ENCODE data around the gene TSPAN18. TPM values are rescaled to one million over a fixed set of nuclear protein-coding genes. Genes with fewer than 3 reads are reported as not detected.

The TSPAN18 gene
- total RNA-seq, 1 donor from 2014 or later: 52.8 TPM

GRCh38 chr11:44920451-44920850 lies 193.7 kb downstream of the TSPAN18 start:
- Mint-ChIP-seq H3K27me3 (no peaks in the 10 kb centered on the region), H3K27ac (no peak overlapping the region), H3K4me3 (no peak overlapping the region)

GRCh38 chr11:44923115-44923514 lies 196.4 kb downstream of the TSPAN18 start:
- Mint-ChIP-seq H3K4me3 (no peak overlapping the region), H3K27ac (no peak overlapping the region)
- no peak for TF ChIP-seq CTCF (conservative IDR thresholded peaks at IDR 0.05)

More at GRCh38 chr11:44920451-44920850, 193.7 kb downstream of the TSPAN18 start:
- no peak for DNase-seq (ENCODE audit: extremely low spot score, unreplicated experiment)
- no peaks in the 10 kb centered on the region for H3K36me3 Mint-ChIP-seq
- TF ChIP-seq CTCF (conservative IDR thresholded peaks at IDR 0.05): no peak
- no peaks in the 10 kb centered on the region for H3K9me3 Mint-ChIP-seq
- peaks cover 4% of the 10 kb centered on the region for H3K4me1 Mint-ChIP-seq (ENCODE audit: unreplicated experiment)

GRCh38 chr11:44923806-44924205 lies 197.0 kb downstream of the TSPAN18 start:
- Mint-ChIP-seq H3K4me1 (ENCODE audit: unreplicated experiment) (peaks cover 4% of the 10 kb centered on the region), H3K36me3 (no peaks in the 10 kb centered on the region), H3K4me3 (no peak overlapping the region), H3K9me3 (no peaks in the 10 kb centered on the region), H3K27ac (no peak overlapping the region), H3K27me3 (no peaks in the 10 kb centered on the region)
- no peak for DNase-seq (ENCODE audit: extremely low spot score, unreplicated experiment)
- no peak for TF ChIP-seq CTCF (conservative IDR thresholded peaks at IDR 0.05)

More at GRCh38 chr11:44923115-44923514, 196.4 kb downstream of the TSPAN18 start:
- no peaks in the 10 kb centered on the region for H3K9me3 Mint-ChIP-seq
- H3K27me3 Mint-ChIP-seq: no peaks in the 10 kb centered on the region
- peaks cover 4% of the 10 kb centered on the region for H3K4me1 Mint-ChIP-seq (ENCODE audit: unreplicated experiment)
- DNase-seq (ENCODE audit: extremely low spot score, unreplicated experiment): no peak
- H3K36me3 Mint-ChIP-seq: no peaks in the 10 kb centered on the region

- TF ChIP-seq CTCF (conservative IDR thresholded peaks at IDR 0.05): no peak
- Mint-ChIP-seq H3K4me3 (no peak overlapping the region), H3K36me3 (peaks cover 5% of the 10 kb centered on the region), H3K27ac (no peak overlapping the region), H3K9me3 (no peaks in the 10 kb centered on the region), H3K4me1 (ENCODE audit: unreplicated experiment) (peaks cover 13% of the 10 kb centered on the region), H3K27me3 (no peaks in the 10 kb centered on the region)
- no peak for DNase-seq (ENCODE audit: extremely low spot score, unreplicated experiment)
Measured at GRCh38 chr11:44926036-44926435, 199.3 kb downstream of the TSPAN18 start.

- H3K36me3 Mint-ChIP-seq: peaks cover 5% of the 10 kb centered on the region
- H3K4me1 Mint-ChIP-seq (ENCODE audit: unreplicated experiment): peaks cover 17% of the 10 kb centered on the region
- H3K27me3 Mint-ChIP-seq: no peaks in the 10 kb centered on the region
- peak overlapping the region; percentile 13 for H3K27ac Mint-ChIP-seq
- no peaks in the 10 kb centered on the region for H3K9me3 Mint-ChIP-seq
- TF ChIP-seq CTCF (conservative IDR thresholded peaks at IDR 0.05): peak; percentile 95
- no peak overlapping the region for H3K4me3 Mint-ChIP-seq
- peak; percentile 81 for DNase-seq (ENCODE audit: extremely low spot score, unreplicated experiment)
Measured at GRCh38 chr11:44927174-44927661, 200.5 kb downstream of the TSPAN18 start.

- no peaks in the 10 kb centered on the region for H3K27me3 Mint-ChIP-seq
- H3K9me3 Mint-ChIP-seq: no peaks in the 10 kb centered on the region
- peaks cover 5% of the 10 kb centered on the region for H3K36me3 Mint-ChIP-seq
- no peak overlapping the region for H3K4me3 Mint-ChIP-seq
- no peak for TF ChIP-seq CTCF (conservative IDR thresholded peaks at IDR 0.05)
- H3K27ac Mint-ChIP-seq: no peak overlapping the region
- peaks cover 17% of the 10 kb centered on the region for H3K4me1 Mint-ChIP-seq (ENCODE audit: unreplicated experiment)
- no peak for DNase-seq (ENCODE audit: extremely low spot score, unreplicated experiment)
Measured at GRCh38 chr11:44928144-44928543, 201.4 kb downstream of the TSPAN18 start.

Measured in type B pancreatic cell (in vitro differentiated cells).